HG02973 (cell line): Measurements from ENCODE around the gene DHRS2.

ENCODE experiments used
- ATAC-seq: cut with Tn5 transposase; IDR thresholded peaks from one replicate; pipeline ENCODE4 v1.9.1; 2021; ENCODE audit warnings: moderate library complexity; ENCODE audit not compliant: unreplicated experiment

The DHRS2 gene

DNA sequence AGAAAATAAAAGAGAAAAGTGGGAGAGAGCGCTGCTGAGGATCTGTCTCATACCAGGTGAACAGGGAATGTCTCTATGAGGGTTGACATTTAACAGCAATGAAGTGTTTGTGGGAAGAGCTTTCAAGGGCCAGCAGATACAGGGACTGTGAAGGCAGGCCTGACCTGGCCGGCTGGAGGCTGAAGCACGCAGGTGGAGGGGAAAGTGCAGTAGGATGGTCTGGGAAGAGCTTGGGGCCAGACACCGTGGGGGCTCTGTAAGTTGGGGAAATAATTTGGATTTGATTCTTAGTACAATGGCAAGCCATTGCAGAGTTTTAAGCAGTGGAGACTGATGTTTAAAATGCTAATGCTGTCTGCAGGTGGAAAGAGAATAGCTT, 23.8 kb upstream of the DHRS2 start:
- ATAC-seq = no peak

DNA sequence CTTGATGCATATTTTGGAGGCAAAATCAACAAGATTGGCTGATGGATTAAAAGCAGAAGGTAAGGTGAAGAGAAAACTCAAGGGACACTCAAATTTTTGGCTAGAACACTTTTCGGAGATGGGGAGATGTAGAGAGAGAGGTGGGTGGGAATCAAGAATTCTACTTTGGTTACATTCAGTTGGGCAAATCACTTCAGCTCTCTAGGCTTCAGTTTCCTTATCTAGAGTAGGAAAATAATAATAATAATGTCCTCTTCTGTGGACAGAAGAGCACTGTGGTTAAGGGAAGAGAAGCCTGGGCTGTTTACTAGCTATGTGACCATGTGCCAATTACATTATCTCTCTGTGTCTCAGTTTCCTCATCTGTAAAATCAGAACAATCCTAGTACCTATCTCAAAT, 23.4 kb upstream of the DHRS2 start:
- no peak for ATAC-seq

DNA sequence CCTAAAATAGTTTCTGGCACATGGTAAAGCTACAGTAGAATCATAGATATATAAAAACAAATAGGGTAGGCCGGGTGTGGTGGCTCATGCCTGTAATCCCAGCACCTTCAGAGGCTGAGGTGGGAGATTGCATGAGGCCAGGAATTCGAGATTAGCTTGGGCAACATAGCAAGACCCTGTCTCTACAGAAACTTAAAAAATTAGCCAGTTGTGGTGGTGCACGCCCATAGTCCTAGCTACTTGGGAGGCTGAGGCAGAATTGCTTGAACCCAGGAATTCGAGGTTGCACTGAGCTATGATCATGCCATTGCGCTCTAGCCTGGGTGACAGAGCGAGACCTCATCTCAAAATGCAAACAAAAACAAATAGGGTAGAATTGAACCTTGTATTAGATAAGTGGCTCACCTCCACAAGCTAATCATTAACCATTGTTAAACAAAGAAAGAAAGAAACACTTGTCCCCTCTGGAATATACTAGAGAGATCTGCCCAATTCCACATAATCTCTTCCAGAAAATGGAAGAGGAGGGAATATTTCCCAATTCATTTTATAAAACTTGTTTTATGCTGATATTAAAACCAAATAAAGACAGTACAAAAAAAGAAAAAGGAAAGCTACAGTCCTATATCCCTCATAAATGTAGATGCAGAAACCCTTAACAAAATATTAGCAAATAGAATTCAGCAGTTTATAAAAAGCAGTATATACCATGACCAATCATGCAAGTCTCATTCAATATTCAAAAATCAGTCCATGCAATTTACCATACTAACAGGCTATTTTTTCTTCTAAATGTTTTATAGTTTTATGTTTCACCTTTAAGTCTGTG, 22.7 kb upstream of the DHRS2 start:
- no peak for ATAC-seq

DNA sequence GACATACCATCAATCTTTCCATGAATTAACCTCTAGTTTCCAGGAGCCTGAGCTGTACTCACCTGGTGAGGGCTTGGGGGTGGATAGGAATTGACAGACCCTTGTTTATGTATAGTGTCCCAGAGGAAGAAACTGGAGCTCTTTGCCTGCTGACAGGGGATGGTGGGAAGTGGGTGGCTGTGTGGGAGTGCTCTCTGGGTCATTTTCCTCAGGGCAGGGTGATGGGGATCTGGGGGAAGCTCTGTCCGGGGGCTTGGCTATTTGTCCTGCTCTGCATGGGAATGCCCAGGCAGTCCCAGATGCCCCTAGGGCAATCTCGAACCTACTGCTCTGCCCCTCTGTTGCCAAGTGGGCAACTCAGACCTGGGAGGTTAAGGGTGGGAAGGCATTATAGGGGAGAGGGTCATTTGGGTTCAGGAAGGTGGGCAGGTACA, 21.8 kb upstream of the DHRS2 start:
- ATAC-seq = no peak

DNA sequence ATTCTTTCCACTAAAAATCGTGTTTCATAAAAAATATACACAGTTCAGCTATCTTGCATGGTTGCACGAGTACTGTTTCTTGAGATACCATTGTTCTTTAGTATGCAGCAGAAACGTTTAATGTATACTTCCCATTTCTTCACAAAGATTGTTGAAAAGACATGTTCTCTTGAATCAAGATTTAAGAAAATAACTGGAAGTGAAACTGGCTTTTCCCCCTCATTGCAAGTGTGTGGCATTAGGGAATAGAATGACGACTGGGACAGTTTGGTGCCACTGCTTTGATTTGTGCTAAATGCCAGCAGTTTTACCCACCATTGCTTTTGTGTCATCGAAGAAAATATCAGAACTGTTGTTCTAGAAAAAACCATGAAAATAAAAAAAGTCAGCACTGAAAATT, 20.3 kb upstream of the DHRS2 start:
- ATAC-seq = no peak

DNA sequence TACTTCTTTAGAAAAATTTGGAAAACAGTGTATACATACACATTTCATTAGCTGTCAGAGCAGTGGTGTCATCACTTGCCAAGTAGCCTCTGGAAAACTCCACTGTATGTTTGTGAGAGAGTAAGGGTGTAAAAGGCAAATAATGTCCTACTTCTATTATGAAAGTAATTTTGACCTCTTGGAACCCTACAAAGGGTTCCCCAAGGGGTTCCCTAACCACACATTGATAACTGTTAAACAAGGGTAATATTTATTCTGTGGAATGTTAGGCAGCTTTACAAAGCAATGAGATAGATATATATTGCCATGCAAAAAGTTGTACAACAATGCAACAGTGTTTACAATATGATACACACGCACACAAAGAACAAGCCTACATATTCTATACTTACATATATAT, 18.6 kb upstream of the DHRS2 start:
- ATAC-seq = no peak

DNA sequence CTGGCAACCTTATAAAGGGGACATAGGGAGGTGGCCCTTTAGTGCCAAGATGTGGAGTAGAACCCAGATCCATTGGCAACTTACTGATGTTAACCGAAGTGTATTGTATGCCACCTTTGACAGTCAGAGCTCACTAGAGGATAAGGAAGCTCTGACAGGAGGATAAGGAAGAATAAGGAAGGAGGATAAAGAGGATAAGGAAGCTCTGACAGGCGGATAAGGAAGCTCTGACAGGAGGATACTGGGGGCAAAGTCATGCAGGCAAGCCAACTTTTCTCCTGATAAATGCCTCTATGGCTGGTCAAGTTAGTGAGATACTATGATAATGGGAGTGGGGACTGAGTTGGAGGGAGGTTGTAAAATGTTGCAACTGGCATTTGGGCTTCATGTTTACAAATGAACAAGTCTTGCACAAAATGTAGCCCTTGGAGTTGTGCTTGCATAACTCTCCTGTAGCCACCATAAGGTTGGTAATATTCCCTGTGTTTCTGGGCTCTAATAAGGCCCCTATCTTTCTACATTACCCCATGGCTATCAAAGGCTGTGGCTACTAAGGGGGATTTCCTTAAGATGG, 17.7 kb upstream of the DHRS2 start:
- ATAC-seq = no peak

DNA sequence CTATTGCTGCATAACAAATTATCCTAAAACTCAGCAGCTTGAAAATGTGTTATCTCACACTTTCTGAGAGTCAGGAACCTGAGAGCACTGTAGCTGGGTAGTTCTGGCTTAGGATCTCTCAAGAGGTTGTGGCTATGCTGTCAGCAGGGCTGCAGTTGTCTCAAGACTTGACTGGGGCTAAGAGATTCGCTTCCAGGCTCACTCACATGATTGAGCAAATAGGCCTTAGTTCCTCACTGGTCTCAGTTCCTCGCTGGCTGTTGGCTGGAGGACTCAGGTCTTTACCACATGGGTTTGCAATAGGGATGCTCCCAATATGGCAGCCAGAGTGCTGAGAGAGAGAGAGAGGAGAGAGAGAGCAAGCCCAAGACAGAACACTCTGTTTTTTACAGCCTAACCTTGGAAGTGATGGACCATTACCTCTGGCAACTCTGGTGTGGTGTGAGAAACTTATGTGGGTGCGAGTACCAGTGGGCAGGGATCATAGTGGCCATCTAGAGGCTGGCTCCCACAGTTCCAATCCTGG, 15.9 kb upstream of the DHRS2 start:
- ATAC-seq = no peak

DNA sequence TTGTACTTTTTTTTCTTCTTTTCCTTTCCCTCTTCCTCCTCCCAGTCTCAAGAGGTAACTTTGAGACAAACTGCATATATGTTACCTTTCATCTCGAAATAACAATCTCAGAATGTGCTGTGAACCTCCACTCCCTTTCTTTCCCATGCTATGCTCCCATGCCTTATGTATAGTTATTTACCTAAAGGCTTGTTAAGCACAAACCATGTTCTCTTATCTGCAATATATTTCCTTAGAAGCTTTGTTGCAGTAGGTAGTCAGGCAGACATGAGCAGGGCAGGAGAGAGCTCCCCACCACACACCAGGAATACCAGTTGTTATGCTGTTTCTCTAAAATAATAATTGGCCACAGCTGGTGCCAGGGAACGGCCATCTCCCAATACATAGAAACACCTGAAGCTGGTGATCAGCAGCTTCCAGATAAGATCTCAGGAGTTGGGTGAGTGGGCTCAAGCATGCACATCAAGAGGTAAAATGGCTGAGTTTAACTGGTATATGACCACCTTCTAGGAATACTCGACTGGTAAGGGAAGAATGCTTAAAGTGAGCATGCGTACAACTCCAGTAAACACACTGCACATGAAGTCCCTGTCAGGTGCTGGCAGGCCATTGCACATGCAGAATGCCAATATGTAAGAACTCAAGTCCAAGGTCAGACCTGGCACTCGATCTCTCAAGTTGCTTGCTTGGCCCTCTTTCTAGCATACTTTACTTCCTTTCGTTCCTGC, 14.8 kb upstream of the DHRS2 start:
- ATAC-seq = no peak

DNA sequence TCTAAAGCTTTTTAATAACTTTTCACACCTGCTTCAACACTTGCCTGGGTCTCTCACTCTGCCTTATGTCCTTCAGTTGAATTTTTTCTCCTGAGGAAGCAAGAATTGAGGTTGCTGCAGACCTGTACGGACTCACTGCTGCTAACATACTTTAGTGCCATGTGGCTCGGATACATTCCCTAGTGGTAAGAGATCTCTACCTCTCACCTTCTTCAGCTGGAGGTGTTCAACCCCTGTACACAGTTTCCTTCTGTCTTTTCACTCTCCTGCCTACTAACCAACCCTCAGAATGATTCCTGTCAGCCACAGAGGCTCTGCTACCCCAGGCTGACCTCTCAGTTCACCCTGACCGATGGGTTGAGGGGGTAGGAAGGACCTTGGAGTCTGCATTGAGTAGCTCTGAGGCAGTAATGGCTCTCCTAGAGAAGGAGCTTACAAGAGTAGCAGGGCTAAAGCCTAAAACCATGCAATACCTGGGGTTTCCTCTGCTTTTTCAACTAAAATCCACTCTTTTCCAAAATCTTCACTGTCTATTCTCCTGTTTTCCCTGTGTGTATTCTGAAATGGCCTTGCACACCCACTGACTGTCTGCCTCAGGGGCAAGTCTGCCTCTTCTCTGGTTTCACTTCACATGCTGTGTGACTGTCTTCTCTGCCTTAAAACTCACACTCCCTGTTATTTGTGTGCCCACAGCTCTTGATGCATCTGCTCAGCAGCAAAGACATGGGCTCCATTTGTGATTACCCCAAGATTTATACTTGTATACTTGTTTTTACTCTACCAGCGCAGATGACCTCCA, 14.0 kb upstream of the DHRS2 start:
- ATAC-seq = no peak

DNA sequence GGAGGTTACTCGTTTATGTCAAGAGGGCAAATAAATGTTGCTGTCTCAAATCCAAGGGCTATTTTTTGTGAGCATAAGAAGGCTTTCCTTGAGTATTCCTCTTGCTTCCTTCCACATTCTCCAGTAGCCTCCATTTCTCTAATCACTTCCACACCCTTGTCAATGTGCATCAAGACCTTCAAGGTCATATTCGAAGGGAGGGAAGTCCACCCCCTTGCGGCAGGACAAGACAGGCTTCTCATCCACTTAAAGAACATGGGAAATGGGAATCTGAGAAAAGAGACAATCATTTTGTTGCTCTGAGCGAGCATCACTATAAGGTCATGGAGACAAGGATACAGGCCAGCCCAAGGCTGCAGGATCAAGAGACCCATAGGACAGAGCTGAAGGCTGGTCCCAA, 13.2 kb upstream of the DHRS2 start:
- ATAC-seq = no peak

DNA sequence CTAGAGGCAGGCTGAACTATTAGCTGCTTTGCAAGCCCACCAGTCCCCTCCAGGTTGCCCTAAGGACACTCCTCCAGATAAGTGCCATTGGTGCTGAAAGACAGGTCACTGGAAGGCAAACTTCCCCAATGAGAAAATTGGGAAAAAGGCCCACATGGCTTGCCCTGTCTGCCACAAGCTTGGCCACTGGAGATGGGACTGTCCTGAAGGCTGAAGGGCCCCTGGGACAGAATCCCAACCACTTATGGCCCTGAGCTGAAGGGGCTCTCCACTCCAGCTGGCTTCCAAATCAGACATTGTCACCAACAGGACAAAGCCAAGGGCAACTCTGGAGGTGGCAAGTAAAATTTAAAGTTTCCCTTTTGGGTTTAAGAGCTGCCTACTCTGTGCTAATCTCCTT, 12.2 kb upstream of the DHRS2 start:
- ATAC-seq = no peak

DNA sequence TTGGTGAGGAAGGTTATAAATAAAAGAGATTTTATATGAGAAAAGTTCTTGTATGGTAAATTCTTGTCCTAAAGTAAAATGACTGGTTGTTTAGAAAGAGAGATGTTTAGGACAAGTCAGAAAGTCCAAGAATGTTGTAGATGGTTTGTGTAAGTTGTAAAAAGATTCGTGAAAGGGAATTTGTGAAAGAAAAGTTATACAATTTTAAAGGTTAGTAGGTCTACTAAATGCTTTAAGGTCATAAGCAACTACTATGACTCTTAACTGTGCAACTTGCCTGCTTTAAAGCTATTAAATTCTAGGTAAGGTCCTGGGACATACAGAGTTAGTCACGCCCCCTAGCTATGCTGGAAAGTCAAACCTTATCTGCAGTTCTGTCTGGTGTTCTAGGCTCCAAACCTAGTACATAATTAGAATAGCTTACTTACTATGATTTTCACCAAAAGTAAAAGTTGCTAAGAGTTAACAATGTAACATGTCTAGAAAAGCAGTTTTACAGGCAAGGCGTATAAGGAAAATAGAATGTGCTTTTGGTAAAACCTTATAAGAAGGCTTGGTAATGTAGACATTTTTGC, 11.2 kb upstream of the DHRS2 start:
- ATAC-seq = no peak

DNA sequence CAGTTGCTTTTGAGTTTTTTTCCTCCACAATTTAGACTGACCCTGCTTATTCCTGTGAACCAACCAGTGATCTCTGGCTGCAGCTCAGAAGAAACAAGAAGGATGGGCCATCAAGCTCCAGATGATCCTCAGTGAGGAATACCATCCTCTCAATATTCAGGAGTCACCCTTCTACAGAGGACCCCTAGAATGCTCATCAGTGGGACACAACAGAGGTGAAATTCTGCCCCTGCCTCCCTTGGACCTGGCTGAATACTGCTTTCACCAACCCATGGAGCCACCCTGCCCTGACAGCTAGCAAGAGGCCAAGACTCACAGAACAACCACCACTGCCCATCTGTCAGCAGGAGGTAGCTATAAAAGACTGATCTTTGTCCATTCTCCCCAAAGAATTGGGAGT, 9.2 kb upstream of the DHRS2 start:
- no peak for ATAC-seq

DNA sequence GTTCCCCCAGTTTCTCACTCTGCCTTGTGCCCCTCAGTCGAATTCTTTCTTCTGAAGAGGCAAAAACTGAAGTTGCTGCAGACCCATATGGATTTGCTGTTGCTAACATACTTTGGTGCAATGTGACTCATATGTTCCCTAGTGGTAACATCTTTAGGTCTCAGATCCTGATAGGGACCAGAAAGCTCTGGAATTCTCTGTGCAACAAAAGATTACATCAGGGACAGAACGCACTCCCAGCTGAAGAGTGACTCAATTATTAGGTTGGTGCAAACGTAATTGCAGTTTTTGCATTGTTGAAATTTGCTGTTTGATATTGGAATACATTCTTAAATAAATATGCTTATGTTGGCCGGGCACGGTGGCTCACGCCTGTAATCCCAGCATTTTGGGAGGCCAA, 8.2 kb upstream of the DHRS2 start:
- no peak for ATAC-seq

DNA sequence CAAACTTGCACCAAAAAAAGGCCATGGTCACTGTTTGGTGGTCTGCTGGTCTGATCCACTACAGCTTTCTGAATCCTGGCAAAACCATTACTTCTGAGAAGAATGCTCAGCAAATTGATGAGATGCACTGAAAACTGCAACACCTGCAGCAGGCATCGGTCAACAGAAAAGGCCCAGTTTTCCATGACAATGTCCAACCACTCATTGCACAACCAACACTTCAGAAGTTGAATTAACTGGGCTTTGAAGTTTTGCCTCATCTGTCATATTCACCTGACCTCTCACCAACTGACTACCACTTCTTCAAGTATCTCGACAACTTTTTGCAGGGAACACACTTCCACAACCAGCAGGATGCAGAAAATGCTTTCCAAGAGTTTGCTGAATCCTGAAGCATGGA, 7.0 kb upstream of the DHRS2 start:
- no peak for ATAC-seq

DNA sequence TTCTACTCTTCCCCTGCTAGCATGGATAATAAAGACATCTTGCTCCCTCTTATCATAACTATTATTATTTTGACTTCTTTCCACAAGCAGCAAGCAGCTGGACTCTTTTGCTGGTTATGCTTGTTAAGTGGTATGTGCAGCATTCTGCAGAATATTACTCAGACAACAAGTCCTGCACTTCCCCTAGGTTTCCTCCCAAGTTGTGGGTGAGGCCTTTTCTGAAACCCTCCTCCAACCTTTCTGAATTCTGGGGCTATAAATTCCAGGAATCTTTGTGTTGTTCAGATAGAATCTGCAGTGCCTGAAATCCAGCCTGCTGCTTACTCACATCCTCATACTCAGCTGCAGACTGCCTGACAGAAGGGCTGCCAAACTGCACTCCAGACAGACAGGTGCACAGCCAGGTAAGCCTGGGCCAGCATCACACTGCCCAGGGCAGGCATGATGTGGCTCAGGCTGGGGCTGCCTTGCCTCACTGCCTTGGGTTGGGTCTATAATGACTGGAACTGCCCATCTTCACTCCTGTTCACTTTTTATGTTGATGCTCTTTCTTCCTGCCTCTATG, 6.2 kb upstream of the DHRS2 start:
- no peak for ATAC-seq

DNA sequence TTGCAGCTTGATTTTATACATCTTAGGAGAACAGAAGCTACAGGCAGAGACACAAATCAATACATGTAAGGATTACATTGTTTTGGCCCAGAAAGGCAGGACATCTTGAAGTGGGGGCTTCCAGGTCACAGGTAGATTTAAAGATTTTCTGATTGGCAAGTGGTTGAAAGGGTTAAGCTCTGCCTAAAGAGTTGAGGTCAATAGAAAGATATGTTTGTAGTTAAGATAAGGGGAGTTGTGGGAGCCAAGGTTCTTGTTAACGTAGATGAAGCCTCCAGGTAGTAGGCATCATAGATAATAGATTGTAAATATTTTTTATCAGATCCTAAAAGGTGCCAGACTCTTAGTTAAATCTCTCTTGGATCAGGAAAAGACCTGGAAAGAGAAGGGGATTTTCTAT, 5.5 kb upstream of the DHRS2 start:
- ATAC-seq = no peak

DNA sequence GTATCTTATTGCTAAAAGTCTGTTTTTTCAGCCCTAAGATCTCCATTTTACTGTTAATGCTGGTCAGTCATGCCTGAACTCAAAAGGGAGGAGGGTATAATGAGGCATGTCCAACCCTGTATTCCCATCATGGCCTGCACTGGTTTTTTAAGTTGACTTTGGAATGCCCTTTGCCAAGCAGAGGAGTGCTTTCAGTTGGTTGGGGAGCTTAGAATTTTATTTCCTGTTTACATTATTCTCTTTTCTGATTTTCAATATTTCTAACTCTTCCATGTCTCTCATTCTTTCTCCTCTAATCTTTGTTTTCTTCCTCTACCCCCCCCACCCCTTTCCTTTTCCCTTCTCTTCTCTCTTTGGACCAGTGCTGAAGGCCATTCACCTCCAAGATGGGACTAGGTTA, 4.9 kb upstream of the DHRS2 start:
- no peak for ATAC-seq

DNA sequence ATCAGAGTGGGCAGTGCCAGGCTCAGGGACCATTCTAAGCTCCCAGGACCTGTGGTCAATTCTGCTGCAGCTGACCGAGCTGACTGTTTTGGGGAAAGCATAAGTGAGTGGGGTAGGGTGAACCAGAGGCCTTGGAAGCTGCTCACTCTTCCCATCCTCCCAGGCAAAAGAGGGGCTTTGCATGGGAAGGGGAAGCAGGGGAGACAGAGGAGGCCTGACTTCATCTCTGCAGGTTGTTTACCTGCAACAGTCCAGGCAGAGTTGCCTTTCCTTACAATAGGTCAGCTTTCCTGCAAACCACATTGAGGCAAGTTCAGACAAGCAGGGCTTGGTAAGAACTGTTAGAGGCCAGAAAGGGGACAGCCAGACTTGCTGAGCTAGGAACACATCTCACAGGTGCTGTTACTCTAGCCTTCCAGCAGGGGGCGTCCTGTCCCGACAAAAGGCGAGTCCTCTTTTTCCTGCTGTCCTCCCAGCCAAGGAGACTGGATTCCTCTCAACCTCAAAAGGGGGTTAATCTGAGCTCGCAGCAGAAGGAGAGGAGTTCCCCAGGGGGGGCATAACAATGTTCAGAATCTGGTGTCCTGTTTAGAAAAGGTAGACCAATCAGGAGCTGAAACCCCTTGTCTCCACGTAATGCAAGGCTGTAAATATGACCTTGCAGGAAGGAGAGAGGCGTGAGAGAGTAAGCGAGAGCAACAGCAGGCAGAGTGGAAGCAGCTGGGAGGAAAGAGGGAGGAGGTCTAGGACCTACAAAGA, 4.3 kb upstream of the DHRS2 start:
- ATAC-seq = no peak
